ENCODE measurements around the gene AEBP2. TPM values are rescaled to one million over a fixed set of nuclear protein-coding genes. Genes with fewer than 3 reads are reported as not detected.

The AEBP2 gene
- total and polyA plus RNA-seq, 9 of the 15 experiments (the other 6 are each of a cell fraction or from before 2014, with no cell fraction given) = 5.7 to 43.7 (median 10.3) TPM

- no peak overlapping the region for H3K9ac ChIP-seq (ENCODE audit: insufficient read depth in 1 of 2, low read depth in 2 of 2, low read length in 2 of 2)
- H3K27ac ChIP-seq (ENCODE audit: extremely low read depth, low read depth, low read length) = no peak overlapping the region
- H3K4me1 ChIP-seq (replicated peaks in 1 of 2; ENCODE audit: control insufficient read depth in 2 of 2, insufficient read depth in 2 of 2, low read length in 2 of 2) = peaks cover 0 to 7% of the 10 kb centered on the region in 2 experiments; a peak in 2 of 5 replicates
- no peaks in the 10 kb centered on the region for H3K9me1 ChIP-seq (ENCODE audit: control insufficient read depth, insufficient read depth, low read length)
- in situ Hi-C loops (cut with MboI) = no loop called here
- H4K20me1 ChIP-seq (replicated peaks; ENCODE audit: control insufficient read depth, insufficient read depth, low read length) = no peaks in the 10 kb centered on the region
- BruUV-seq (replicated peaks) = no TSS peak
- no peaks in the 10 kb centered on the region for H3K27me3 ChIP-seq (ENCODE audit: control insufficient read depth in 2 of 2, insufficient read depth in 2 of 2, low read length in 2 of 2)
- ATAC-seq (no peak), FAIRE-seq (no peak), DNase-seq (ENCODE audit: extremely low read depth in 1 of 4, low spot score in 3 of 4) (no peak)
- CTCF ChIA-PET (ENCODE audit: low intra/inter-chr PET ratio) = no interaction called here
- H3K4me3 ChIP-seq = no peak overlapping the region
- no peak overlapping the region for H3K4me2 ChIP-seq (ENCODE audit: insufficient read depth, low read length)
- H3K36me3 ChIP-seq (ENCODE audit: control insufficient read depth, insufficient read depth, low read length) = peaks cover 25% of the 10 kb centered on the region; the same call in 2 of the 3 replicates
- POLR2A ChIA-PET = interaction anchor here (1.2 kb wide), 1 partner anchor 40 kb away, joined by 3 read pairs; no protein-coding TSS in a partner anchor
- H3K79me2 ChIP-seq (ENCODE audit: control insufficient read depth, insufficient read depth, low read length) = peaks cover 22% of the 10 kb centered on the region
- no peaks in the 10 kb centered on the region for H3K9me3 ChIP-seq (replicated peaks; ENCODE audit: control insufficient read depth, insufficient read depth, low read depth, low read length)
- H2AFZ ChIP-seq (ENCODE audit: low read depth, low read length) = no peak overlapping the region
- WGBS (ENCODE audit: insufficient coverage, low coverage, missing lambda C conversion rate) = 80% methylated on average over 1 of the region's 1 CpG
- intact Hi-C loops (cut with micrococcal nuclease) = no loop called here
- TF ChIP-seq ELK1 (CRISPR knock-in tag; IDR thresholded peaks at IDR 0.05) (no peak), ZNF263 (CRISPR knock-in tag; IDR thresholded peaks at IDR 0.05; ENCODE audit: borderline replicate concordance) (no peak), ZC3H11A (IDR thresholded peaks at IDR 0.05; ENCODE audit: low read depth, low read length) (no peak), HLTF (IDR thresholded peaks at IDR 0.05) (no peak), EZH2 (IDR thresholded peaks at IDR 0.05; ENCODE audit: borderline replicate concordance, low read depth, low read length) (no peak), NFATC3 (IDR thresholded peaks at IDR 0.05) (no peak), CBFA2T2 (conservative IDR thresholded peaks at IDR 0.05) (no peak), NFXL1 (CRISPR knock-in tag; IDR thresholded peaks at IDR 0.05) (no peak), CHD1 (IDR thresholded peaks at IDR 0.05; ENCODE audit: low read length) (no peak), KLF10 (CRISPR knock-in tag; IDR thresholded peaks at IDR 0.05) (no peak), WHSC1 (IDR thresholded peaks at IDR 0.05; ENCODE audit: low read length) (no peak), CREB3L1 (IDR thresholded peaks at IDR 0.05; ENCODE audit: borderline replicate concordance, low read depth) (no peak)
Observed at GRCh38 chr12:19507823-19508222, 68.5 kb downstream of the AEBP2 start.

Measured in K562 (cell line).